Loucy (cell line): Measurements from ENCODE around the gene FFAR3.

Experiments used
- H2AFZ ChIP-seq: fragments of 200-600 bp; sonication (generic); 2 replicates; pipeline ENCODE4 v1.6.0; 2016; ENCODE audit warnings: antibody characterized with exemption, mild to moderate bottlenecking, low read length, moderate library complexity
- H3F3A ChIP-seq: fragments of 200-600 bp; 2 replicates; pipeline ENCODE4 v1.6.0; 2016; ENCODE audit warnings: antibody characterized with exemption, low read depth, mild to moderate bottlenecking
- H3K27me3 ChIP-seq: fragments of 200-600 bp; sonication (generic); 2 replicates; pipeline ENCODE4 v1.6.1; 2014; ENCODE audit warnings: low read length, mild to moderate bottlenecking; ENCODE audit not compliant: insufficient read depth, poor library complexity, severe bottlenecking
- H3K36me3 ChIP-seq: fragments of 200-600 bp; sonication (generic); 2 replicates; pipeline ENCODE4 v1.6.1; 2016; ENCODE audit warnings: low read length; ENCODE audit not compliant: insufficient read depth
- H3K4me1 ChIP-seq: fragments of 200-600 bp; sonication (generic); 2 replicates; pipeline ENCODE4 v1.5.1; 2014; ENCODE audit warnings: low read length, mild to moderate bottlenecking; ENCODE audit not compliant: insufficient read depth, poor library complexity, severe bottlenecking
- H3K4me2 ChIP-seq: fragments of 200-600 bp; sonication (generic); 2 replicates; pipeline ENCODE4 v1.6.0; 2014; ENCODE audit warnings: antibody characterized with exemption, low read length, low read depth, mild to moderate bottlenecking; ENCODE audit not compliant: poor library complexity, severe bottlenecking
- H3K4me3 ChIP-seq: fragments of 200-600 bp; sonication (generic); 2 replicates; pipeline ENCODE4 v1.5.1; 2014; ENCODE audit warnings: low read length, mild to moderate bottlenecking, mixed read lengths; ENCODE audit not compliant: poor library complexity, severe bottlenecking
- H3K79me2 ChIP-seq: fragments of 200-600 bp; sonication (generic); 2 replicates; pipeline ENCODE4 v1.6.1; 2014; ENCODE audit warnings: low read length; ENCODE audit not compliant: insufficient read depth
- H3K9ac ChIP-seq: fragments of 200-600 bp; sonication (generic); 2 replicates; pipeline ENCODE4 v1.6.0; 2014; ENCODE audit warnings: mild to moderate bottlenecking, low read depth, low read length, moderate library complexity; ENCODE audit not compliant: poor library complexity, severe bottlenecking
- H3K9me2 ChIP-seq: fragments of 200-600 bp; sonication (generic); replicated peaks from 2 replicates; pipeline ENCODE4 v1.6.1; 2016; ENCODE audit warnings: low read depth, low read length, mixed read lengths
- H3K9me3 ChIP-seq: fragments of 200-600 bp; sonication (generic); 2 replicates; pipeline ENCODE4 v1.6.1; 2014; ENCODE audit warnings: mild to moderate bottlenecking, antibody characterized with exemption, low read length, low read depth; ENCODE audit not compliant: insufficient read depth
- H4K20me1 ChIP-seq: fragments of 200-600 bp; sonication (generic); 2 replicates; pipeline ENCODE4 v1.6.0; 2014; ENCODE audit warnings: antibody characterized with exemption, low read length, mild to moderate bottlenecking; ENCODE audit not compliant: insufficient read depth, poor library complexity, severe bottlenecking
- CTCF ChIP-seq: fragments of 200-600 bp; sonication (generic); conservative IDR thresholded peaks from 2 replicates; pipeline ENCODE4 v1.5.1; 2014; ENCODE audit warnings: mild to moderate bottlenecking, antibody characterized with exemption, low read length
- EZH2phosphoT487 ChIP-seq: fragments of 200-600 bp; IDR thresholded peaks from 2 replicates; pipeline ENCODE4 v1.6.1; 2018; ENCODE audit warnings: antibody characterized with exemption, mild to moderate bottlenecking, moderate library complexity, borderline replicate concordance

FFAR3 gene

DNA sequence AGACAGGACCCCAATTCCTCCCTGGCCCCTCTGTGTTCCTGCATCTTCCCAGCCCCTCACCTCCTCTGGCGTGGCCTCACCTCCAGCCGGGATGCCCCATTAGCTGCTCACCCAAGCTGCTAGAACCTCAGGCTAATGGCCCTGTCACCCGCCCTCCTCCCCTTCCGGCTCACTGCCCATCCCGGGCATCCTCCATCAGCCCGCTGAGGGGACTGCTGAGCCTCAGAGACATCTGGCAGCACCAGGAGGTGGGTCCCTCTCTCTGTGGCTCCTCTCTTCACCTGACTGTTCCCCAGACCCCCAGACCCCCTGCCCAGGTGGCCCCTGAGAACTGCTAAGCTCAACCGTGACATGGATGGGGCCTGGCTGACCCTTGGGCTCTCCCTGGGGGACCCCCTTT, 7.7 kb upstream of the FFAR3 start:
- Histone ChIP-seq H3K27me3 (no peaks in the 10 kb centered on the region), H3K4me2 (no peak overlapping the region), H3K4me3 (no peak overlapping the region), H3K9me2 (no peaks in the 10 kb centered on the region), H3K9ac (no peak overlapping the region), H3K79me2 (no peaks in the 10 kb centered on the region), H3K9me3 (no peaks in the 10 kb centered on the region), H3K36me3 (no peaks in the 10 kb centered on the region), H3K4me1 (peaks cover 29% of the 10 kb centered on the region), H2AFZ (no peak overlapping the region), H3F3A (no peaks in the 10 kb centered on the region), H4K20me1 (no peaks in the 10 kb centered on the region)
- no peak for TF ChIP-seq CTCF
- no peak for TF ChIP-seq EZH2phosphoT487

DNA sequence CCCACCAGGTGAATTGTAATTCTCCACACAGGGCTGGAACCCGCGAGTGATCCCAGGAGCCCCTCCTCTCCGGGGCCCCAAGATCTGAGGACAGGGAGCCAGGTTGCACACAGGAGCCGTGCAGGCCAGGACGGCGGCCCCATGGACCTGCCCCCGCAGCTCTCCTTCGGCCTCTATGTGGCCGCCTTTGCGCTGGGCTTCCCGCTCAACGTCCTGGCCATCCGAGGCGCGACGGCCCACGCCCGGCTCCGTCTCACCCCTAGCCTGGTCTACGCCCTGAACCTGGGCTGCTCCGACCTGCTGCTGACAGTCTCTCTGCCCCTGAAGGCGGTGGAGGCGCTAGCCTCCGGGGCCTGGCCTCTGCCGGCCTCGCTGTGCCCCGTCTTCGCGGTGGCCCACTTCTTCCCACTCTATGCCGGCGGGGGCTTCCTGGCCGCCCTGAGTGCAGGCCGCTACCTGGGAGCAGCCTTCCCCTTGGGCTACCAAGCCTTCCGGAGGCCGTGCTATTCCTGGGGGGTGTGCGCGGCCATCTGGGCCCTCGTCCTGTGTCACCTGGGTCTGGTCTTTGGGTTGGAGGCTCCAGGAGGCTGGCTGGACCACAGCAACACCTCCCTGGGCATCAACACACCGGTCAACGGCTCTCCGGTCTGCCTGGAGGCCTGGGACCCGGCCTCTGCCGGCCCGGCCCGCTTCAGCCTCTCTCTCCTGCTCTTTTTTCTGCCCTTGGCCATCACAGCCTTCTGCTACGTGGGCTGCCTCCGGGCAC, 6.7 kb upstream of the FFAR3 start:
- H3K9me2 ChIP-seq, result no peaks in the 10 kb centered on the region
- no peak overlapping the region for H3K9ac ChIP-seq
- peaks cover 23% of the 10 kb centered on the region for H3K4me1 ChIP-seq
- H4K20me1 ChIP-seq, result no peaks in the 10 kb centered on the region
- H2AFZ ChIP-seq, result no peak overlapping the region
- H3K9me3 ChIP-seq, result no peaks in the 10 kb centered on the region
- no peaks in the 10 kb centered on the region for H3F3A ChIP-seq
- no peaks in the 10 kb centered on the region for H3K79me2 ChIP-seq
- H3K36me3 ChIP-seq, result no peaks in the 10 kb centered on the region
- H3K27me3 ChIP-seq, result no peaks in the 10 kb centered on the region
- H3K4me3 ChIP-seq, result no peak overlapping the region
- TF ChIP-seq EZH2phosphoT487 (no peak), CTCF (no peak)
- no peak overlapping the region for H3K4me2 ChIP-seq

DNA sequence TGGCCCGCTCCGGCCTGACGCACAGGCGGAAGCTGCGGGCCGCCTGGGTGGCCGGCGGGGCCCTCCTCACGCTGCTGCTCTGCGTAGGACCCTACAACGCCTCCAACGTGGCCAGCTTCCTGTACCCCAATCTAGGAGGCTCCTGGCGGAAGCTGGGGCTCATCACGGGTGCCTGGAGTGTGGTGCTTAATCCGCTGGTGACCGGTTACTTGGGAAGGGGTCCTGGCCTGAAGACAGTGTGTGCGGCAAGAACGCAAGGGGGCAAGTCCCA, 6.1 kb upstream of the FFAR3 start:
- Histone ChIP-seq H3K79me2 (no peaks in the 10 kb centered on the region), H4K20me1 (no peaks in the 10 kb centered on the region), H3K9me3 (no peaks in the 10 kb centered on the region), H3K4me1 (peaks cover 18% of the 10 kb centered on the region), H2AFZ (no peak overlapping the region), H3K9ac (no peak overlapping the region), H3K4me3 (no peak overlapping the region), H3K4me2 (no peak overlapping the region), H3K9me2 (no peaks in the 10 kb centered on the region), H3F3A (no peaks in the 10 kb centered on the region), H3K27me3 (no peaks in the 10 kb centered on the region), H3K36me3 (no peaks in the 10 kb centered on the region)
- TF ChIP-seq CTCF, result no peak
- no peak for TF ChIP-seq EZH2phosphoT487
